CD4-positive, CD25-positive, alpha-beta regulatory T cell (primary cell): ENCODE measurements around the gene MCC. TPM values are rescaled to one million over a fixed set of nuclear protein-coding genes. Genes with fewer than 3 reads are reported as not detected.

Experiments
- polyA plus RNA-seq, 4 donors: library from polyadenylated mRNA; unstranded; fragments of 300-500 nt; fragmentation: Illumina TruSeq; gene quantifications; one replicate each; pipeline ENCODE4 v1.2.3, GENCODE V29; 2021
- total RNA-seq: library from RNA; stranded (reverse); gene quantifications from one replicate; pipeline ENCODE4 v1.2.3, GENCODE V29; 2022

The MCC gene
- total and polyA plus RNA-seq, 5 donors from 2014 or later: 0.47 to 11.1 (median 3.4) TPM

Other genes starting within 250 kb of the MCC start
- gene TSSK1B, start 53.5 kb downstream of the MCC start, total RNA-seq: not detected
- not detected for gene TSSK1B, start 53.5 kb downstream of the MCC start, polyA plus RNA-seq
- 56.1 TPM for gene YTHDC2, start 25.2 kb upstream of the MCC start, total RNA-seq
- 10 to 100 TPM in 2 of 4 donors, 1 to 10 TPM in 2; 5.7 to 12.7 (median 10.1) TPM for gene YTHDC2, start 25.2 kb upstream of the MCC start, polyA plus RNA-seq